AG04450 (cell line): ENCODE data around the gene TRUB2. TPM values are rescaled to one million over a fixed set of nuclear protein-coding genes. Genes with fewer than 3 reads are reported as not detected.

ENCODE experiments used
- CTCF ChIA-PET: fragments of 300-600, 350-600 bp; formaldehyde crosslinking; extraction: SDS; loops from one replicate; lab custom pipeline; 2022; ENCODE audit warnings: antibody characterized with exemption, inconsistent platforms; lab: Charles Lee
- POLR2A ChIA-PET: fragments of 350-600 bp; formaldehyde crosslinking; extraction: SDS; loops from one replicate; lab custom pipeline; 2021; ENCODE audit warnings: antibody characterized with exemption, inconsistent platforms; lab: Yijun Ruan, JAX
- DNase-seq: peaks from one replicate; pipeline ENCODE4 v3.0.0-alpha.2; 2011; ENCODE audit warnings: low read depth, low spot score
- H3K27ac ChIP-seq: one replicate; pipeline ENCODE4 v1.5.1; 2012; ENCODE audit warnings: low read depth, low read length, control low read depth
- H3K27me3 ChIP-seq: one replicate; pipeline ENCODE4 v1.6.0; 2012; ENCODE audit warnings: low read length; ENCODE audit not compliant: control insufficient read depth, insufficient read depth
- H3K4me3 ChIP-seq: 2 replicates; pipeline ENCODE4 v1.5.1; 2011; ENCODE audit warnings: mild to moderate bottlenecking, low read depth, low read length, control low read depth
- H3K9me3 ChIP-seq: 2 replicates; pipeline ENCODE4 v1.5.1; 2012; ENCODE audit warnings: low read length; ENCODE audit not compliant: control insufficient read depth, insufficient read depth
- CTCF ChIP-seq: IDR thresholded peaks from 2 replicates; pipeline ENCODE4 v1.5.1; 2011; ENCODE audit warnings: low read depth, low read length, control low read depth, inconsistent platforms
- polyA plus RNA-seq: library from polyadenylated mRNA; depleted of rRNA; stranded (reverse); fragments of >200 nt; gene quantifications from 2 replicates; pipeline ENCODE4 v1.2.3, GENCODE V29; 2011

Gene TRUB2
- polyA plus RNA-seq, 1 experiment, result 15.1 TPM

- H3K27me3 ChIP-seq, result no peaks in the 10 kb centered on the region
- TF ChIP-seq CTCF, result no peak
- H3K9me3 ChIP-seq, result peaks cover 3% of the 10 kb centered on the region; the same call in 1 of the 2 replicates
- DNase-seq, result no peak
- POLR2A ChIA-PET, result interaction anchor here (0.6 to 1.6 kb wide), 10 partner anchors 10 to 59 kb away, joined by 3 to 12 read pairs (median 5); no protein-coding TSS in a partner anchor
- CTCF ChIA-PET, result interaction anchor here (1.2 kb wide), 1 partner anchor 20 kb away, joined by 3 read pairs; no protein-coding TSS in a partner anchor
- H3K4me3 ChIP-seq, result peak within 1 kb of the TSS; percentile 90
- H3K27ac ChIP-seq, result peak within 1 kb of the TSS; percentile 87
Observed at GRCh38 chr9:128275198-128276007, 46.8 kb downstream of the TRUB2 start, which contains the start of gene GOLGA2. TSS of gene GOLGA2 (minus strand) at chr9:128276007. CDS start at chr9:128275976, 31 bp downstream.

- ChIA-PET CTCF (no interaction called here), POLR2A (no interaction called here)
- H3K4me3 ChIP-seq, result peak overlapping the region; percentile 90
- no peak for DNase-seq
- H3K27me3 ChIP-seq, result no peaks in the 10 kb centered on the region
- TF ChIP-seq CTCF, result no peak
- peaks cover 3% of the 10 kb centered on the region; the same call in 1 of the 2 replicates for H3K9me3 ChIP-seq
- no peak overlapping the region for H3K27ac ChIP-seq
Observed at GRCh38 chr9:128274245-128274644, 48.0 kb downstream of the TRUB2 start.

GRCh38 chr9:128271512-128271911 is 50.7 kb downstream of the TRUB2 start:
- ChIA-PET CTCF (interaction anchor here (0.9 kb wide), 1 partner anchor 16 kb away, joined by 4 read pairs; no protein-coding TSS in a partner anchor), POLR2A (interaction anchor here (0.7 kb wide), 1 partner anchor 140 kb away, joined by 8 read pairs; no protein-coding TSS in a partner anchor)

GRCh38 chr9:128271112-128271511 is 51.1 kb downstream of the TRUB2 start:
- TF ChIP-seq CTCF, result no peak

More at GRCh38 chr9:128271512-128271911, 50.7 kb downstream of the TRUB2 start:
- Histone ChIP-seq H3K27me3 (no peaks in the 10 kb centered on the region), H3K4me3 (no peak overlapping the region), H3K9me3 (peaks cover 3% of the 10 kb centered on the region; the same call in 1 of the 2 replicates), H3K27ac (no peak overlapping the region)
- no peak for DNase-seq
- TF ChIP-seq CTCF, result no peak

More at GRCh38 chr9:128271112-128271511, 51.1 kb downstream of the TRUB2 start:
- ChIA-PET POLR2A (interaction anchor here (0.7 kb wide), 1 partner anchor 140 kb away, joined by 8 read pairs; no protein-coding TSS in a partner anchor), CTCF (interaction anchor here (0.9 kb wide), 1 partner anchor 16 kb away, joined by 4 read pairs; no protein-coding TSS in a partner anchor)
- peaks cover 3% of the 10 kb centered on the region; the same call in 1 of the 2 replicates for H3K9me3 ChIP-seq
- H3K27ac ChIP-seq, result no peak overlapping the region
- H3K4me3 ChIP-seq, result no peak overlapping the region
- no peaks in the 10 kb centered on the region for H3K27me3 ChIP-seq
- no peak for DNase-seq
